ENCODE results near the gene ARHGAP1. TPM values are rescaled to one million over a fixed set of nuclear protein-coding genes. Genes with fewer than 3 reads are reported as not detected.
"Not testable (repeated sequence)": the region's sequence is repeated elsewhere in the genome, so short reads cannot be mapped to it uniquely, and the experiment has no call there.

The ARHGAP1 gene
- total RNA-seq, 1 experiment from 2014 or later: 73.0 TPM

GRCh38 chr11:46672381-46672839 lies 28.0 kb downstream of the ARHGAP1 start:
- no peak overlapping the region for H3K4me3 ChIP-seq (ENCODE audit: low read depth, low read length)
- BruUV-seq (replicated peaks): no TSS peak
- no peak for DNase-seq
- POLR2A ChIA-PET: interaction anchor here (0.9 kb wide), 1 partner anchor 53 kb away, joined by 3 read pairs; no protein-coding TSS in a partner anchor
- Mint-ChIP-seq H3K9me3 (ENCODE audit: unreplicated experiment) (no peaks in the 10 kb centered on the region), H3K4me1 (ENCODE audit: low read depth, unreplicated experiment) (peaks cover 12% of the 10 kb centered on the region), H3K27ac (ENCODE audit: unreplicated experiment) (no peak overlapping the region), H3K4me3 (ENCODE audit: unreplicated experiment) (no peak overlapping the region), H3K27me3 (ENCODE audit: insufficient read depth, unreplicated experiment) (no peaks in the 10 kb centered on the region), H3K36me3 (ENCODE audit: insufficient read depth, unreplicated experiment) (peaks cover 44% of the 10 kb centered on the region)
- no peaks in the 10 kb centered on the region for H3K27me3 ChIP-seq (replicated peaks; ENCODE audit: control insufficient read depth, insufficient read depth, low read length)
- TF ChIP-seq CTCF (IDR thresholded peaks at IDR 0.05; ENCODE audit: insufficient read depth in 1 of 2, low read depth in 1 of 2, low read length in 1 of 2, severe bottlenecking in 1 of 2, unreplicated experiment in 1 of 2): no peak
- intact Hi-C loops (cut with micrococcal nuclease; ENCODE audit: unreplicated experiment): no loop called here
- H3K4me1 ChIP-seq: peaks cover 22% of the 10 kb centered on the region
- peaks cover 2% of the 10 kb centered on the region for H3K36me3 ChIP-seq (ENCODE audit: control insufficient read depth, insufficient read depth, low read length)
- no peaks in the 10 kb centered on the region for H3K9me3 ChIP-seq
- CTCF ChIA-PET: no interaction called here

- Mint-ChIP-seq H3K27ac (ENCODE audit: unreplicated experiment) (no peak overlapping the region), H3K4me1 (ENCODE audit: low read depth, unreplicated experiment) (peaks cover 12% of the 10 kb centered on the region), H3K4me3 (ENCODE audit: unreplicated experiment) (no peak overlapping the region), H3K9me3 (ENCODE audit: unreplicated experiment) (no peaks in the 10 kb centered on the region), H3K27me3 (ENCODE audit: insufficient read depth, unreplicated experiment) (no peaks in the 10 kb centered on the region), H3K36me3 (ENCODE audit: insufficient read depth, unreplicated experiment) (peaks cover 44% of the 10 kb centered on the region)
- TF ChIP-seq CTCF (IDR thresholded peaks at IDR 0.05; ENCODE audit: insufficient read depth in 1 of 2, low read depth in 1 of 2, low read length in 1 of 2, severe bottlenecking in 1 of 2, unreplicated experiment in 1 of 2): no peak
- H3K9me3 ChIP-seq: no peaks in the 10 kb centered on the region
- H3K4me3 ChIP-seq (ENCODE audit: low read depth, low read length): no peak overlapping the region
- H3K4me1 ChIP-seq: peaks cover 22% of the 10 kb centered on the region
- no peaks in the 10 kb centered on the region for H3K27me3 ChIP-seq (replicated peaks; ENCODE audit: control insufficient read depth, insufficient read depth, low read length)
- ChIA-PET CTCF (no interaction called here), POLR2A (no interaction called here)
- BruUV-seq (replicated peaks): no TSS peak
- intact Hi-C loops (cut with micrococcal nuclease; ENCODE audit: unreplicated experiment): no loop called here
- DNase-seq: no peak
- peaks cover 2% of the 10 kb centered on the region for H3K36me3 ChIP-seq (ENCODE audit: control insufficient read depth, insufficient read depth, low read length)
Observed at GRCh38 chr11:46671958-46672315, 28.5 kb downstream of the ARHGAP1 start.

- CTCF ChIA-PET; H3K27me3 ChIP-seq (replicated peaks; ENCODE audit: control insufficient read depth, insufficient read depth, low read length); POLR2A ChIA-PET; DNase-seq; BruUV-seq (replicated peaks); H3K36me3 ChIP-seq (ENCODE audit: control insufficient read depth, insufficient read depth, low read length); intact Hi-C loops (cut with micrococcal nuclease; ENCODE audit: unreplicated experiment); H3K4me3 ChIP-seq (ENCODE audit: low read depth, low read length); H3K4me3 Mint-ChIP-seq (ENCODE audit: unreplicated experiment); H3K27ac Mint-ChIP-seq (ENCODE audit: unreplicated experiment); H3K27me3 Mint-ChIP-seq (ENCODE audit: insufficient read depth, unreplicated experiment); H3K9me3 Mint-ChIP-seq (ENCODE audit: unreplicated experiment); H3K9me3 ChIP-seq: not testable (repeated sequence)
- Mint-ChIP-seq H3K36me3 (ENCODE audit: insufficient read depth, unreplicated experiment) (peaks cover 51% of the 10 kb centered on the region), H3K4me1 (ENCODE audit: low read depth, unreplicated experiment) (peaks cover 12% of the 10 kb centered on the region)
- peaks cover 18% of the 10 kb centered on the region for H3K4me1 ChIP-seq
Observed at GRCh38 chr11:46670521-46670920, 29.9 kb downstream of the ARHGAP1 start.

GRCh38 chr11:46669711-46670139 lies 30.7 kb downstream of the ARHGAP1 start:
- no peaks in the 10 kb centered on the region for H3K27me3 ChIP-seq (replicated peaks; ENCODE audit: control insufficient read depth, insufficient read depth, low read length)
- Mint-ChIP-seq H3K27ac (ENCODE audit: unreplicated experiment) (no peak overlapping the region), H3K36me3 (ENCODE audit: insufficient read depth, unreplicated experiment) (peaks cover 59% of the 10 kb centered on the region), H3K27me3 (ENCODE audit: insufficient read depth, unreplicated experiment) (no peaks in the 10 kb centered on the region), H3K9me3 (ENCODE audit: unreplicated experiment) (no peaks in the 10 kb centered on the region), H3K4me1 (ENCODE audit: low read depth, unreplicated experiment) (peaks cover 4% of the 10 kb centered on the region), H3K4me3 (ENCODE audit: unreplicated experiment) (no peak overlapping the region)
- CTCF ChIA-PET: interaction anchor here (0.6 kb wide), 1 partner anchor 42 kb away, joined by 7 read pairs; no protein-coding TSS in a partner anchor
- intact Hi-C loops (cut with micrococcal nuclease; ENCODE audit: unreplicated experiment): no loop called here
- H3K4me3 ChIP-seq (ENCODE audit: low read depth, low read length): no peak overlapping the region
- BruUV-seq (replicated peaks): no TSS peak
- no peak for DNase-seq
- POLR2A ChIA-PET: no interaction called here
- peaks cover 4% of the 10 kb centered on the region for H3K36me3 ChIP-seq (ENCODE audit: control insufficient read depth, insufficient read depth, low read length)
- TF ChIP-seq CTCF (IDR thresholded peaks at IDR 0.05; ENCODE audit: insufficient read depth in 1 of 2, low read depth in 1 of 2, low read length in 1 of 2, severe bottlenecking in 1 of 2, unreplicated experiment in 1 of 2): peak; percentile 23 to 36
- H3K4me1 ChIP-seq: peaks cover 10% of the 10 kb centered on the region
- no peaks in the 10 kb centered on the region for H3K9me3 ChIP-seq
